Activated B cell treated with CpG ODN at 0.5 μM for 24 hours (primary cell): ENCODE data around the gene CLK4. TPM values are rescaled to one million over a fixed set of nuclear protein-coding genes. Genes with fewer than 3 reads are reported as not detected.

Source experiments
- ATAC-seq: fragments of 200-7000 bp; cut with Tn5 transposase; one replicate; pipeline ENCODE4 v1.10.0; 2021; ENCODE audit warnings: low read depth, mild to moderate bottlenecking, moderate library complexity
- CTCF ChIA-PET: fragments of 350-600 bp; sonication (Branson Sonifier 250); formaldehyde crosslinking; loops from one replicate; lab custom pipeline; 2021; ENCODE audit warnings: antibody characterized with exemption; lab: Charles Lee
- POLR2A ChIA-PET: fragments of 350-600 bp; sonication (Branson Sonifier 250); formaldehyde crosslinking; loops from one replicate; lab custom pipeline; 2021; ENCODE audit warnings: antibody characterized with exemption; lab: Charles Lee
- DNase-seq: peaks from one replicate; pipeline ENCODE4 v3.0.0; 2022
- H3K27ac Mint-ChIP-seq: one replicate; pipeline ENCODE4 v1.8.0; 2020; ENCODE audit warnings: mixed read lengths
- H3K27me3 Mint-ChIP-seq: one replicate; pipeline ENCODE4 v1.8.0; 2021; ENCODE audit warnings: mixed read lengths
- H3K36me3 Mint-ChIP-seq: one replicate; pipeline ENCODE4 v1.8.0; 2021; ENCODE audit warnings: low read depth, mixed read lengths
- H3K4me1 Mint-ChIP-seq: one replicate; pipeline ENCODE4 v1.8.0; 2021; ENCODE audit warnings: mixed read lengths
- H3K4me3 Mint-ChIP-seq: one replicate; pipeline ENCODE4 v1.8.0; 2020; ENCODE audit warnings: mild to moderate bottlenecking, mixed read lengths
- H3K9me3 Mint-ChIP-seq: one replicate; pipeline ENCODE4 v1.8.0; 2020; ENCODE audit warnings: mixed read lengths
- intact Hi-C: fragments of 100-400 bp; cut with micrococcal nuclease; formaldehyde crosslinking; loops from one replicate; pipeline ENCODE4 v1.15.1; 2024
- total RNA-seq: library from RNA; stranded (reverse); gene quantifications from 2 replicates; pipeline ENCODE4 v1.2.3, GENCODE V29; 2022
- TF ChIP-seq, protein P1 (sequence below): fragments of 200-600 bp; IDR thresholded peaks from one replicate; pipeline ENCODE4 v1.8.0; 2022; ENCODE audit warnings: antibody characterized with exemption, mild to moderate bottlenecking

The CLK4 gene
- total RNA-seq, 1 donor from 2014 or later, result 65.3 TPM

DNA sequence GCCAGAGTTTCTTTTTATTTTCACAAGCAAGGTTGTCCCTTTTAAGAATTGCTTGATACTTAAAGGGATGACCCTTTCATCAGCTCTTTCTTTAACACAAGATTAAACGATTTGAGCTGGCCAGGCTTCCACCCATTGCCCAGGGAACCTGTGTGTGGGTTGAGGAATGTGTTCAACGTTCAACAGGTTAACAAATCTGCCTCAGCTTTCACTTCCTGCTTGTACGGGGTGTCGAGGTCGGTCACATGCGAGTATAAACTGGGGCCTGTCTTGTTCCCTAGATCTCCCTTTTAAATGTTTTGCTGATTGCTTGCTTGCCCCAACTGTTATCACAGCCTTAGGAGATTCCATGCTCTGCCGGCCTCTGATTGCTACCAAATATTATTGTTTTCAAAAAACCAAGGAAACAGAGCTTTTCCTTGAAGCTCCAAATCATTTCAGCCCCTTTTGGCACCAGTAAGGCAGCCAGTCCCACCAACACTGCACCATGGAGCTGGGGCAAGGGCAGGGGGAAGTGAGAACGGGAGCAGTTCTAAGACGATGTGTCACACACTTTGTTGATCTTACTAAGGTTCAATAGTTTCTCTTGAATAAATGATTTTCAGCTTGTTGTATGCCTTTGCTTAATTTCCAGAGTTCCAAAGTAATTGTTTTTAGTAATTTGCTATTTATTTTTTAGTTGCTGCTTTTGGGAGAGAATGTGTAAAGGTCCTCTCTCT lies 10.7 kb upstream of the CLK4 start:
- peak overlapping the region; percentile 36 for H3K4me3 Mint-ChIP-seq
- H3K27me3 Mint-ChIP-seq, result no peaks in the 10 kb centered on the region
- peak overlapping the region; percentile 72 for H3K27ac Mint-ChIP-seq
- intact Hi-C loops, result no loop called here
- ChIA-PET CTCF (interaction anchor here (1.1 kb wide), 1 partner anchor 93 kb away, joined by 5 read pairs; the partner anchor contains the start of gene ZNF354A), POLR2A (interaction anchor here (0.6 to 3.1 kb wide), 7 partner anchors 9 to 907 kb away, joined by 3 to 27 read pairs (median 3); partner anchors contain the start of genes CLK4 and ZNF354C)
- DNase-seq, result no peak
- no peaks in the 10 kb centered on the region for H3K9me3 Mint-ChIP-seq
- no peaks in the 10 kb centered on the region for H3K36me3 Mint-ChIP-seq
- peaks cover 14% of the 10 kb centered on the region for H3K4me1 Mint-ChIP-seq
- peak; percentile 92 for ATAC-seq
- TF ChIP-seq, protein P1, sequence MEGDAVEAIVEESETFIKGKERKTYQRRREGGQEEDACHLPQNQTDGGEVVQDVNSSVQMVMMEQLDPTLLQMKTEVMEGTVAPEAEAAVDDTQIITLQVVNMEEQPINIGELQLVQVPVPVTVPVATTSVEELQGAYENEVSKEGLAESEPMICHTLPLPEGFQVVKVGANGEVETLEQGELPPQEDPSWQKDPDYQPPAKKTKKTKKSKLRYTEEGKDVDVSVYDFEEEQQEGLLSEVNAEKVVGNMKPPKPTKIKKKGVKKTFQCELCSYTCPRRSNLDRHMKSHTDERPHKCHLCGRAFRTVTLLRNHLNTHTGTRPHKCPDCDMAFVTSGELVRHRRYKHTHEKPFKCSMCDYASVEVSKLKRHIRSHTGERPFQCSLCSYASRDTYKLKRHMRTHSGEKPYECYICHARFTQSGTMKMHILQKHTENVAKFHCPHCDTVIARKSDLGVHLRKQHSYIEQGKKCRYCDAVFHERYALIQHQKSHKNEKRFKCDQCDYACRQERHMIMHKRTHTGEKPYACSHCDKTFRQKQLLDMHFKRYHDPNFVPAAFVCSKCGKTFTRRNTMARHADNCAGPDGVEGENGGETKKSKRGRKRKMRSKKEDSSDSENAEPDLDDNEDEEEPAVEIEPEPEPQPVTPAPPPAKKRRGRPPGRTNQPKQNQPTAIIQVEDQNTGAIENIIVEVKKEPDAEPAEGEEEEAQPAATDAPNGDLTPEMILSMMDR, result no peak

DNA sequence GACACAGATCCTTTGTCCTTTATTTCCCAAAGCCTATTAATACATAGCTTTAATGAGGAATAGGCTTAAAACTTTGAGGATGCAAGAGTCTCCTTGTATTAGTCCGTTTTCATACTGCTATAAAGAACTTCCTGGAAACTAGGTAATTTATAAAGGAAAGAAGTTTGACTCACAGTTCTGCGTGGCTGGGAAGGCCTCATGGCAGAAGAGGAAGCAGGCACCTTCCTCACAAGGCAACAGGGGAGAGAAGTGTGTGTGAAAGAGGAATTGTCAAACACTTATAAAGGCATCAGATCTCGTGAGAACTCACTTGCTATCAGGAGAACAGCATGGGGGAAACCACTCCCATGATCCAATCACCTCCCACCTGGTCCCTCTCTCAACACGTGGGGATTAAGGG lies 5.4 kb upstream of the CLK4 start:
- TF ChIP-seq, protein P1, result no peak
- Mint-ChIP-seq H3K27ac (peak overlapping the region; percentile 38), H3K4me1 (peaks cover 32% of the 10 kb centered on the region), H3K9me3 (no peaks in the 10 kb centered on the region), H3K36me3 (no peaks in the 10 kb centered on the region), H3K27me3 (no peaks in the 10 kb centered on the region), H3K4me3 (no peak overlapping the region)
- CTCF ChIA-PET, result no interaction called here
- intact Hi-C loops, result no loop called here
- DNase-seq, result no peak
- no peak for ATAC-seq
- POLR2A ChIA-PET, result no interaction called here

- peak overlapping the region; percentile 69 for H3K27ac Mint-ChIP-seq
- intact Hi-C loops, result no loop called here
- ChIA-PET POLR2A (interaction anchor here (0.6 to 2.4 kb wide), 2 partner anchors 99 to 395 kb away, joined by 4 to 7 read pairs; partner anchors contain the start of gene ZNF354A), CTCF (no interaction called here)
- H3K27me3 Mint-ChIP-seq, result no peaks in the 10 kb centered on the region
- H3K4me3 Mint-ChIP-seq, result peak overlapping the region; percentile 15
- peaks cover 30% of the 10 kb centered on the region for H3K4me1 Mint-ChIP-seq
- peak; percentile 22 for ATAC-seq
- DNase-seq, result no peak
- H3K9me3 Mint-ChIP-seq, result no peaks in the 10 kb centered on the region
- H3K36me3 Mint-ChIP-seq, result peaks cover 8% of the 10 kb centered on the region
- TF ChIP-seq, protein P1, result no peak
These were observed 4.1 kb upstream of the CLK4 start for GRCh38 chr5:178630951-178631350.

DNA sequence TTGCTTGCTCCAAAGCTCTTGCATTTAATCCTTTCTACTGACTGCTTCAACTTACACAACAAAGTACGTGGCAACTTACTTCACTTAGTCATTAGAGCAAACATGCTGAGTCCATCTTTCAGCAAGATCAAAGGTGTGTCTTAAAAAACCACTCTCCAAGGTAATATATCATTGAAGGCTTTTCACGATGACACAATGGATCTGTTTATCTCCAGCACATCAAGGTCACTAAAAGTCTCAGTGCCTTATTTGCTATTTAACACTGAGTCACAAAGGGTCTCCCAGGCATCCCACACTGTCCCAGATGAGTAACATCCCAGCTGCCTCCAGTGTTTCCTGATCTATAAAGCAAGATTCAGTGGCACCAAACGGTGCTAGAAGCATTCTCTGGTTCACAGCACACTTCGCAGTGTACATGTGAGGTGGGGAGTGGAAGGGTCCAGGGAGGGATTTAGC lies 3.7 kb upstream of the CLK4 start:
- ChIA-PET POLR2A (interaction anchor here (2.4 kb wide), 1 partner anchor 100 kb away, joined by 7 read pairs; the partner anchor contains the start of gene ZNF354A), CTCF (no interaction called here)
- Mint-ChIP-seq H3K27ac (peak overlapping the region; percentile 69), H3K4me1 (peaks cover 35% of the 10 kb centered on the region), H3K36me3 (peaks cover 12% of the 10 kb centered on the region), H3K4me3 (no peak overlapping the region), H3K9me3 (no peaks in the 10 kb centered on the region), H3K27me3 (no peaks in the 10 kb centered on the region)
- DNase-seq, result no peak
- intact Hi-C loops, result no loop called here
- ATAC-seq, result no peak
- TF ChIP-seq, protein P1, result no peak

- POLR2A ChIA-PET, result interaction anchor here (0.8 to 3.0 kb wide), 5 partner anchors 11 to 917 kb away, joined by 3 to 27 read pairs (median 4); partner anchors contain the start of genes ZNF354B and ZNF879
- no peaks in the 10 kb centered on the region for H3K27me3 Mint-ChIP-seq
- H3K36me3 Mint-ChIP-seq, result peaks cover 19% of the 10 kb centered on the region
- ATAC-seq (no peak), DNase-seq (no peak)
- no peaks in the 10 kb centered on the region for H3K9me3 Mint-ChIP-seq
- CTCF ChIA-PET, result no interaction called here
- H3K4me3 Mint-ChIP-seq, result peak overlapping the region; percentile 98
- peaks cover 59% of the 10 kb centered on the region for H3K4me1 Mint-ChIP-seq
- TF ChIP-seq, protein P1, result no peak
- intact Hi-C loops, result loop anchor here (1.0 to 10.0 kb wide), 11 partner anchors 103 to 1865 kb away; partner anchors contain the start of genes CNOT6, HNRNPAB, MAML1 and MAPK9
- peak overlapping the region; percentile 69 for H3K27ac Mint-ChIP-seq
These were observed 379 bp upstream of the CLK4 start for GRCh38 chr5:178627259-178627598.
